ENCODE measurements around the gene ERC1.

DNA sequence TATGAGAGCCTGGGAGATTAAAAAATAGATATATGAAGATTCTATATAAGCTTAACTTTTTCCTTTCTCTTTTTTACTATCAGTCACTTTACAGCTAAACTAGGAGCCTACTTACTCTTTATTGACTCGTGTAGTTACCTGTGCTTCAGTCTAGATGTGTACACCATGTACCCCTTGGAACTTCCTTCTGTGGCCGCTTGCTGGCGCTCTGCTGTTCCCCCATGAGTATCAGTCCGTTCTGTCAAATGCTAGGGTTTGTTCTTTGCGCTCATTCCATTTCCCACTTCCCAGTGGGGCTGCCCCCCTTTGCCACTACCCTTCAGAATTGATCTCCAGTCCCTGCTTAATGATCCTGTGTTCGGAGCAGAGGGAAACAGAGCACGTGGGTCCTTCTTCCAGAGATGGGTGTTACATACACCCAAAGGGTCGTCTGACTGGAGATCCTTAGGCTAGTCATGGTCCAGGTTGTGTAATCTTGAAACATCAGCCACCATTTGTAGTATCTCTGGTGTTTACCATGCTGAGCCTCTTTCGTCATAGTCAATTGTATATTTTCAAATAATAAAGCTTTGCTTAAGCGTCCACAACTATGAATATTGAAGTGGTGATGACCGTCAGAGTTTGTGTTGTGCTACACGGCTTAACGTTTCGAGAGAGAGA is 443.4 kb downstream of the ERC1 start:
- TF ChIP-seq, protein P1, sequence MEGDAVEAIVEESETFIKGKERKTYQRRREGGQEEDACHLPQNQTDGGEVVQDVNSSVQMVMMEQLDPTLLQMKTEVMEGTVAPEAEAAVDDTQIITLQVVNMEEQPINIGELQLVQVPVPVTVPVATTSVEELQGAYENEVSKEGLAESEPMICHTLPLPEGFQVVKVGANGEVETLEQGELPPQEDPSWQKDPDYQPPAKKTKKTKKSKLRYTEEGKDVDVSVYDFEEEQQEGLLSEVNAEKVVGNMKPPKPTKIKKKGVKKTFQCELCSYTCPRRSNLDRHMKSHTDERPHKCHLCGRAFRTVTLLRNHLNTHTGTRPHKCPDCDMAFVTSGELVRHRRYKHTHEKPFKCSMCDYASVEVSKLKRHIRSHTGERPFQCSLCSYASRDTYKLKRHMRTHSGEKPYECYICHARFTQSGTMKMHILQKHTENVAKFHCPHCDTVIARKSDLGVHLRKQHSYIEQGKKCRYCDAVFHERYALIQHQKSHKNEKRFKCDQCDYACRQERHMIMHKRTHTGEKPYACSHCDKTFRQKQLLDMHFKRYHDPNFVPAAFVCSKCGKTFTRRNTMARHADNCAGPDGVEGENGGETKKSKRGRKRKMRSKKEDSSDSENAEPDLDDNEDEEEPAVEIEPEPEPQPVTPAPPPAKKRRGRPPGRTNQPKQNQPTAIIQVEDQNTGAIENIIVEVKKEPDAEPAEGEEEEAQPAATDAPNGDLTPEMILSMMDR (conservative IDR thresholded peaks at IDR 0.05 in 1 of 2, IDR thresholded peaks at IDR 0.05 in 1 of 2; ENCODE audit: low read depth in 1 of 2, low read length in 2 of 2): no peak
- TF ChIP-seq EZH2 (IDR thresholded peaks at IDR 0.05; ENCODE audit: low read length, missing control alignments): no peak
